Stimulated activated CD4-positive, alpha-beta T cell treated with anti-CD3 and anti-CD28 coated beads, TNF-alpha, amount 100 ng/mL, for 4 hours (primary cell): Measurements from ENCODE around the gene CAMKK2.
"Not testable (repeated sequence)": the region's sequence is repeated elsewhere in the genome, so short reads cannot be mapped to it uniquely, and the experiment has no call there.

Experiments used
- DNase-seq, 3 experiments: peaks; one replicate each; pipeline ENCODE4 v3.0.0-alpha.2; 2020; ENCODE audit warnings: low read depth in 3 of 3

CAMKK2 gene

DNA sequence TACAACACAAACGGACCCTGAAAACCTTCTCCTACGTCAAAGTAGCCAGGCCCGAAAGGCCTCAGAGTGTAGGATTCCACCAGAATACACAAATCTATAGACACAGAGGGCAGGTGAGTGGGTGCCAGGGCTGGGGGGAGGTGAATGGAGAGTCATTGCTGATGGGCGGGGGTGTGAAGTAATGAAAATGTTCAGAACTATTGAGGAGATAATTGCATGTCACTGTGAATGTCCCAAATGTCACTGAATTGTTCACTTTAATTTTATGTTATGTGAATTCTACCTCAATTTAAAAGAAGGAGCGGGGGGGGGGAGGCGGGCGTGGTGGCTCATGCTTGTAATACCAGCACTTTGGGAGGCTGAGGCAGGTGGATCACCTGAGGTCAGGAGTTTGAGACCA lies 50.6 kb downstream of the CAMKK2 start:
- no peak for DNase-seq

DNA sequence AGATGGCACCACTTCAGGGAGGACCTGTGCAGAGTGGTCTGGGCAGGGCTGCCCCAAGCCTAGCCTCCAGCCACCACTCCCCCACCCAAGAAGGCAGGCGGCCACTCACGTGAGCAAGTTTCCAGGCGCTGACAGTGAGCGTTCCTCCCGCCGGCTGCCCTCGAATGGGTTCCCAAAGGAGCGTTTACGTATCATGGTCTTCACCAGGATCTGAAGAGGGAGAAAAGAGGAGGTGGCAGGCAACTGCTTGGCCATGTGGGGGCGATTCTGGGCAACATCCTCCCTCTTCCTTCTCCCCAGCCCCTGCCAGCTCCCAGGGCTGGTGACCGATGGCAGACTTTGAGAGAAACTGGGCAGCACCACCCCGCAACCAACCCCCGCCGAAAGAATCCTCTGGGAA lies 51.5 kb downstream of the CAMKK2 start:
- no peak for DNase-seq

DNA sequence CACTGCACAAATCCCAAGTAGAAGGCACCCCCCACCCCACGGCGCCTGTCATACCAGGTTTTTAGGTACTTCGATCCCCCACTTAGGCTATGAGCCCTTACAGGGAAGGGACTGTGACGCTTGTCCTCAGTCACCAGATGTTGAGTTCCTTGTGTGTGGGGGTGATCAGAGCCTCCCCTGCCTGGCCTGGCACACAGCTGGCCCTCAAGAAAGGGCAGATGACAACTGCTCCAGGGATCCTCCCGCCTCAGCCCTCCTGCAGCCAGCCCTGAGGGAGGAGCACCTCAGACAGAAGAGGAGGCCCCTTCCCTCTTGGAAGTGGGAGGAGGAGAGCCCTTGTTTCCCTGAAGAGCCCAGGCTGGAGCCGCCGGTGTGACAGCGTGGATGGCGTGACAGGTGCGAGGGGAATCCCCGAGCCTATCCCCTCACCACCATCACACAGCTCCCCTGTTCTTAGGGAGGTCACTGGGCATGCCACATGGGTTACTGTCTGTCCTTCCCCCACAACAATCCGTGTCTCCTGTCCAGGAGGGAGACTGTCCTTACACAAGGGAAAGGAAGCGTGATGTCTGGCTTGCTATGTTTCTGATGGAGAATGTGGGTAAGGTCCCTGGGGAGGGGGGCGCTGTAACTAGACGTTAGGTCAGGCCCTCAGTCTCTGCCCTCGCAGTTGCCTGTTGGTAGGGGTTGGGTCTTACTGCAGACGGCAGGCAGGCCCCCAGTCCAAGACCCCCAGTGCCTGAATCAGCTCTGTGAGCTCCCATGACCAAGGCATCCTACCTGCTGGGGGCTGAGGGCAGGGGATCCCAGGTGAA lies 55.1 kb downstream of the CAMKK2 start:
- DNase-seq, result no peak

DNA sequence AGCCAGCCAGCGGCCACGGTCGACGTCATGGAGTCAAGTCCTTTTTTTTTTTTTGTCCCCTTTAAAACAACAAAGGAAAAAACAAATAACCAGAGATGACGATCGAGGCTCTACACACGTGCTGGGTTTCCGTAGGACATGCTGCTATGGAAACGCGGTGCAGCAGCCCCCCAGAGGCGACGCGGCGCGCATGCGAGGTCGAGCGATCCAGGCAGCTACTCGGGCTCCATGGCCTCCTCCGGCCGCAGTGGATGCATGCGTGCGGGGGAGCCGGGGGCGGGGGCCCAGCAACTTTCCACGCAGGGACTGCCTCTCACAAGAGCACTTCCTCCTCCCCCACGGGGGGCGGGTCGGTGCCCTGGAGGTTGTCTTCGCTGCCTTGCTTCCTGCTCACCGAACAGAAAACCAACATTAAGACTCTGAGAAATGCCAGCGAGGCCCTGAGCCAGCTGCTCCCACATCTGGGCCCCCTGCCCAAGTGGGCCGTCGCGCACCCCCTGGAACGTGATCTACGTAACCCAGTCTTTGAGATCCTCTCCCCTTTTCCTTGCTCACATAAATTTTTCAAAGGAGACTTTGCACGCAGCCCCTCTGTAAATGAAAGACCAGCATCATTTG lies 55.9 kb downstream of the CAMKK2 start:
- peak; percentile 58 to 85 (median 83) for DNase-seq

DNA sequence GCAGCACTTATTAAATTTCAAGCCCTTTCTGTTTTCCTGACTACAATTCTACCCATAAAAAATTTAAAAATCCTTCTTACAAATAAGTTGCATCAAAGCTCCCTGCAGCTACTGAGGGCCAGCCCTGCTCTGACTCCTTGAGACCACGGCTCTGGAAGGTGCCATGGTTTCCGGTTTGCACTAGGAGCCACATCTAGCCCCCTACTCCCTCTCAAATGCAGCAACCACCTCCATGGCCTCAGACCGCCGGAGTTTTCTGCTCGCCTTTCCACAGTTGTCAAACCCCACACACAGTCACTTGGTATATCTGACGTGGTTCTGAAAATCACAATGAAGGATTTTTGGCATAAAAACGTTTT lies 56.5 kb downstream of the CAMKK2 start:
- no peak for DNase-seq

DNA sequence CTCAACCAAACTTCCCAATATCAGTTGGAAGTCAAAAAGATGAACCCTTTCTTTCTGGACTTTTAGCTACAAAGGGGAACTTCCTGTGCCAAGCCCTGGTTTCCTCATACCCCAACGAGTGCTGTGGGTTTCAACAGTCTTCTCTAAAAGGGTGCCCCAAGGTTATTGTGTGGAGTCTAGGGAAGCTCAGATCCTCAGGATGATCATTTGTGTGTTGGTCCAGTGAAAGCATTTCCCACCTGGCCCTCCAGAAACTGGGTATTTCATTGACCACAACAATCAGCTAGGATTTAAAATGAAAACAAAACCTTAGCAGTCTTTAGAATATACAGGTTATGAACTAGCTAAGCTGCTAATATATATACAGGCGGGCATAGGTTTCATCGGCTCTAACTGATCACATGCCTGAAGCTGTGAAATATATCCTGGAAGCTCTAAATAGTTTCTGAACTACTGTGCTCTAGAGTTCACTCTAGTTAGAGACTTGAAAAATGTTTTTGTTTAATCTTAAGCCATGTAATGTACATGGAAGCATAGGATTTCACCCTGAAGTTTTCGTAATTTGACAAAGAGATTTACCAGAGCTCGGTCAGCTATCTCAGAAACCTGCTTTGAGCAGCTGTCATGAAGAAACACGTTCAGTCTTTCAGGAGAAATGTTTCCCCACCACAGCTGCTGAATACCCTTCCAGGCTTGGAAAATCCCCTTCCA lies 57.0 kb downstream of the CAMKK2 start:
- DNase-seq, result no peak

DNA sequence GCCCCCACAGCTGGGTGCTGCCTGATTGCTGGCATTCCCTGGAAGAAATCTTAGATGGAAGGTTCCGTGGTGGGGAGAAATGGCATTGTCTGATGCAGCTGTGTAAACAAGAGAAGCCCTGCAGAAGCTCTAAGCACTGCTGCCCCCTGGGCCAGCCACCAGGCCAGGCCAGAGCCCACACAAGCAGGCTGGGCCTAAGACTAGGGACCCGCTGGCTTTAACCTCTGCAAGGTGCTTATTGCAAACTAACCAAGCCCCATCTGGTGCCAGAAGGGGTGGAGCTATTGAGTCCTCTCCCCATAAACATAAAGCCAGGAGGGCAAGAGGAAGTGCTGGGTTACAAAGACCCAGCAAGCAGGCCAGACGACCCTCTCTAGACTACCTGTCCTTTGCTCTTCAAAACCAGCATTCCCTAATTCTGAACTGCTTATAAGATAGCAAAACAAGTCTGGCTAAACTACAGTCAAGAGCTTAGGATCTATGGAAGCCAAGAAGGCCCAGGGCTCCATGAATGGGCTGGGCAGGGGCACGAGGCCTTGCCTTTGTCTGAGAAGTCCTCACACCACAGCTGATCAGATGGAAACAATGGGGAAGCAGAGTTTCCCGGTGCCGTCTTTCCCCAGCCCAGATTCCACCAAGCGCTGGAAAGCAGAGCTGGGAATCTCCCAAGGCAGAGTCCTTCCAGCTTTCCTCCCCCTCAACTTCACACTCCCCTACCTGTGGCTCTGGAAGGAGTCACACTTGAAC lies 57.7 kb downstream of the CAMKK2 start:
- no peak for DNase-seq

DNA sequence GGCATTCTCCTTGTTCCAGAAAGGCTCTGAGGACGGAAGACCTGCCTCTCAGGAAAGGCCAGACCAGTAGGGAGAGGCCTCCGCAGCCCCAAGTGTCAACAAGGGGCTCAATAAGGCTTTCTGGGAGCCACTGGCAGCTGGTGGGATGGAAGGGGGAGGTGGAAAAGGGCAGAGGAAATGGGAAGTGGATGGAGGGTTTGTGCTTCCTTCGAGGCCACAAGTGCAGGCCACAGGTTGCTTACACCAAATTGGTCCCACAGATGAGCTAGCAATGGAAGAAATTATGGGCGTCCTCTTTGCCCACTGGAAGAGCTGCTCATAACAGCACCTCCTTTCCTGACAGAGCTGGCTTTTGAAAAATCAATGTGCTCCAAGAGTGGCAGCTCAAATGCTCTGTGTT lies 58.4 kb downstream of the CAMKK2 start:
- DNase-seq, result no peak

DNA sequence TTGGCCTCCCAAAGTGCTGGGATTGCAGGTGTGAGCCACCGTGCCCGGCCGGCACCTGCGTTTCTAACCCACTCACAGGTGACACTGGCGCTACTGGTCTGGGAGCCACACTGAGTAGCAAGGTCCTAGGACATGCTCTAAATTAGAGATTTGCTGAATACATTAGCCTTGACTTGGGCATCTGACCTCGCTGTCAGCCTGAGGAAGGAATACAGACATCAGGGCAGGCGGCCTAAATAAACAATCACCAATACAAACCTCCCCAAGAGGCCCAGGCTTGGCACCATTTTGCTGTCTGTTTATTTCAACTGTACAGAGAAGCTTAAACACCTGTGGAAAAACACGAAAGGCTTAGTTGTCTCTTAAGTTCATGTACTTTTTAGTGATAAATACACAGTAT lies 59.1 kb downstream of the CAMKK2 start:
- DNase-seq, result no peak

DNA sequence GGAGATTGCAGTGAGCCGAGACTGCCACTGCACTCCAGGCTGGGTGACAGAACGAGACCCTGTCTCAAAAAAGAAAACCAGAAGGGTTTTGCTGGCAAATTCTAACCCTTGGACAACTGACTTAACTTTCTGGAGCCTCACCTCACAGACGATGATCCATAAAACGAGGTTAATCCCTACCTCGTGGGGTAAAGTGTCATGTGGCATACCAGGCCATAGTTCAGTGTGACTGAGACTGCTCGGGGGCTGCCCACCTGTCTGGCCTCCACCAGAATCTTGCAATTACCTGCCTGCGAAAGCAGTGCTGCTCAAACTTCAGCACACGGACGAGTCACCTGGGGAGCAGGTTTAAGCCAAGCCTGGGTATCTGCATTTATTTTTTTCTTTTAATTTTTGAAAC lies 59.7 kb downstream of the CAMKK2 start:
- DNase-seq, result no peak

DNA sequence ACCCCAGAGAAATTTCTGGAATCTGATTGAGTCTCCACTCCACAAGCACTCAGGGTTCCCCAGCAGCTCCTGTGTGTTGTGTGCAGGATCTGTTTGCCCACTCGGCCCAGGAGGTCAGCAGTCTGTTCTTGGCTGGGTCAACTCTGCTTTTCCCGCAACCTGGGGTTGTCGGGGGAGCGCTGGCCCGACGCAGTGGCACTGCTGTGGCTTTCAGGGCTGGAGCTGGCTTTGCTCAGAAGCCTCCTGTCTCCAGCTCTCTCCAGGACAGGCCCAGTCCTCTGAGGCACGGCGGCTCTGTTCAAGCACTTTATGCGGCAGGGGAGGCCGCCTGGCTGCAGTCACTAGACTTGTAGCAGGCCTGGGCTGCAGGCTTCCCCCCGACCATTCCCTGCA lies 62.9 kb downstream of the CAMKK2 start:
- no peak for DNase-seq

DNA sequence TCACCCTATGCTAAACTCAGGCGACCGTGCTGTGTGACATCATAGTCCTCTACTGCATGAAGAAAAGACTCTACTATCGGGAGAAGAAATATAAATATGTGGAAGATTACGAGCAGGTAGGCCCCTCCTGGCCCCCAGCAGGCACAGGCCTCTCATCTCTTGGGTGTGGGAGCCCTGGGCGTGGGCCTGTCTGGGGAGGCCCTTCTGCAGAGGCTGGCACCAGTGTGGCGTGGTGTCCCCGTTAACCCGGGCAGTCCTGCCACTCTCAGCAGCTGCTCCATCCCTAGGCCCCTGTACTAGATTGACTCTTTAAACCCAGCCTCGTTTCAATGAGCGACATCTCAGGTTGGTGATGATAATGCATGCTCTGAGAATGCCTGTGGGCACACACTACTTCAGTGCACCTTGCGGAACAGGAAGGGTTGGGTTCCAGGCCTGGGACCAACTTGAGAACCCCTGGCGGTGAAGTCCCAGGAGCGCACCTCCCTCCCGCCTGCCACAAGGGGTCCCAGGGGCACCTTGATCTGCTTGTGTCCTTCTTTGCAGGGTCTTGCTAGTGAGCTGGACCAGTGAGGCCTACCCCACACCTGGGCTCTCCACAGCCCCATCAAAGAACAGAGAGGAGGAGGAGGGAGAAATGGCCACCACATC lies 63.4 kb downstream of the CAMKK2 start:
- no peak for DNase-seq

DNA sequence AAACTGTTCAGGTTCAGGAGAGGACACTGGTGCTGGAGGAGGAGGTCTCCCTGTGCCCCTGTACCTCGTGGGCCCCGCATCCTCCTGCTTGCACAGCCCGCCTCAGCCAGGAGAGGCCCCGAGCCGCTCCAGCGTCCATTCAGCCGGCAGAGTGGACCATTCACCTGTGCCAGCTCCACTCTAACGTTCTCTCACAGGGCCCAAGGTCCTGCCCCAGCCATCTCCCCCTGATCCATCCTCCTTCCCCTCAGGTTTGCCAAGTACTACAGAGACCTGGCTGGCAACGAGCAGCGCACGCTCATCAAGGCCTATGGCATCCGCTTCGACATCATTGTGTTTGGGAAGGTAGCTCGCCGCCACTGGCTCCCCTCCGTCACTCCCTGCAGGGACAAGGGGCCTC lies 64.3 kb downstream of the CAMKK2 start:
- DNase-seq, result no peak

DNA sequence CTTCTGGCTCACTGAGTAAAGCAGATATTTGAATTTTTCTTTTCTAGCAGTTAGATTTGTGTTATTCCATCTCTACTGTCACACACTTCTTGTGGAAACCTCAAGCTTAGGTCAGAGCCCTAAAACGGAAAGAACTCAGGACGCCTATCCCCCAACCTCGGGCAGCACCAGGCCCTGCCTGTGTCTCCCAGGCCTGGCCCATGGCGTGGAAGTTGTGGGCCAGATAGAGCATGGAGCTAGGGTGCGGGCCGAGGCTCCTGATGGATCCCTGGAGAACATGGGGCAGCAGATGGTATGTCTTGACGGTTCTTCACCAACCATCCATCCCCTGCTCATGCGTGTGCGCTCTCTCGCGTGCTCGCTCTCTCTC lies 66.0 kb downstream of the CAMKK2 start:
- no peak for DNase-seq

DNA sequence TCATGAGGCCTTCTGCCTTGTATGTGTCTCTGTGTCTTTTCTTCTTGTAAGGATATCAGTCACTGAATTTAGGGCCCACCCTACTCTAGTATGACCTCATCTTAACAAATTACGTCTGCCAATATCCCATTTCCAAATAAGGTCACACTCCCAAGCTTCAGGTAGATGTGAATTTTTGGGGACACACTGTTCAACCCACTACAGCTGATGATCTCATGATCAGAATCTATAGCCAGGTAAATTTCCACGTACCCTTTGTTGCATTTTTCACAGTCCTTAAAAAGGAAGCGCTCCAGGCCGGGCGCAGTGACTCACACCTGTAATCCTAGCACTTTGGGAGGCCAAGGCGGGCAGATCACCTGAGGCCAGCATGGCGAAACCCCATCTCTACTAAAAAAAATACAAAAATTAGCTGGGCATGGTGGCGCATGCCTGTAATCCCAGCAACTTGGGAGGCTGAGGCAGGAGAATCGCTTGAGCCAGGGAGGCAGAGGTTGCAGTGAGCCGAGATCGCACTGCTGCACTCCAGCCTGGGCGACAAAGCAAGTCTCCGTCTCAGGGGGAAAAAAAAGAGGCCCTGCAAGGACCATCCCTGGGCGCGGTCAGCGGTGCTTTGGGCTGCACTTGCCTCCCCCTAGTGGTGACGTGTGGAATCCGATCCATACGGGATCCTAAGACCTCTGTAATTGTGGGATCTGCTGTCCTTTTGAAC lies 66.5 kb downstream of the CAMKK2 start:
- peak in 1 of 3 experiments; percentile 30 for DNase-seq

DNA sequence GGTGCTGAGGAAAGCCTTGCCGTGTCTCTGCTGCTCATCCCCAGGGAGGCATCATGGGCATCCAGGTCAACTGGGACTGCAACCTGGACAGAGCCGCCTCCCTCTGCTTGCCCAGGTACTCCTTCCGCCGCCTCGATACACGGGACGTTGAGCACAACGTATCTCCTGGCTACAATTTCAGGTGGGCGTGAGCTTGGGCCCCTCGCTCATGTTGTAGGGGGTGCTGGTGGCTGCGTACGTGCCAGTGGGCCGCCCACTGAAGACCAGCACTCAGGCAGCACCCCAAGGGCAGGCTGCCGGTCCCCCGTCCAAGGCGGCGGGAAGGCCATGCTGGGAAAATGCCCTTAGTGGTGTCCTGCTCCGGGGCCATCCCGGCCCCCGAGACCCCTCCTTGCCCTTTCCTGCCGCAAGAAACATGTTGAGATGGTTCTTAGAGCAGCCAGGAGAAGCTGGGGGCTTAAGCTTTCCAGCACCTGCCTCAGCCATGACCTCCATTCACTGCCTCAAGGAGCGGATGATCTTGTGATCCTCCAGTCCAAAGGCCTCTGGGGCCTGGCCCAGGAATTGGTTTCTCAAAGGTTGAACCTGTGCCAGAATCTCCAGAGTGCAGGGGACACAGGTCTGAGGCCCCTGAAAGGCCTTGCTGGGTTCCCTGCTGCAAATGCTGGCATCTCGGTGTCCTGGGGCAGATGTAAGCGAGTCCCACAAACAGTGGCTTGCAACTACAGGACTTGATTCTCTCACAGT lies 67.4 kb downstream of the CAMKK2 start:
- no peak for DNase-seq

DNA sequence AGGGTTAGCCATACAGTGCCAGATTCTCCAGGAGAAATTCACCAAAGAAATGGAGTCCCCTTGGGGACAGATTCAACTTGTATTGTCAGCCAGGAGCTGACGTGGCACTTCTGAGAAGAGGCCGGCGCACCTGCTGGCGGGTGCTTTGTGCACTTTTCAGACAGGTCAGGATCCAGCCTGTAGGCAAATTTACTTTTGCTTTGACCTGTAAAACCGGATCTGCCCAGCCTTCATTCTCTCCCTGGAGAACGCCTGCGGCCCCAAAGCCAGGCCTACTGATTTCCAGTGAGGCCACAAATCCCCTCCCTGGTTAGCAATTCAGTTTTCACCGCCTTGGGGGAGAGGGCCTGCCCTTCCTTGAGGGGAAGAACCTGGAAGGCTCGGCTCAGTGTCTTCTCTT lies 69.2 kb downstream of the CAMKK2 start:
- no peak for DNase-seq

DNA sequence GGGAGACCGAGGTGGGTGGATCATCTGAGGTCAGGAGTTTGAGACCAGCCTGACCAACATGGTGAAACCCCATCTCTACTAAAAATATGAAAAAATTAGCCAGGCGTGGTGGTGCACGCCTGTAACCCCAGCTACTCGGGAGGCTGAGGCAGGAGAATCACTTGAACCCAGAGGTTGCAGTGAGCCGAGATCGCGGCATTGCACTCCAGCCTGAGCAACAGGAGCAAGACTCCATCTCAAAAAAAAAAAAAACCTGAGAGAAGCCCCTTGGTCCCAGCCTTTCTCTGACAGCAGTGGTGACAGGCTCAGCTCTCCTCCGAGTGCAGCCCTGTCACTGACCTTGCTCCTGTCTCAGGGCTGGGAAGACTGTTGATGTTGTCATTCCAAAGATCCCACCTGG lies 69.6 kb downstream of the CAMKK2 start:
- not testable (repeated sequence) for DNase-seq

DNA sequence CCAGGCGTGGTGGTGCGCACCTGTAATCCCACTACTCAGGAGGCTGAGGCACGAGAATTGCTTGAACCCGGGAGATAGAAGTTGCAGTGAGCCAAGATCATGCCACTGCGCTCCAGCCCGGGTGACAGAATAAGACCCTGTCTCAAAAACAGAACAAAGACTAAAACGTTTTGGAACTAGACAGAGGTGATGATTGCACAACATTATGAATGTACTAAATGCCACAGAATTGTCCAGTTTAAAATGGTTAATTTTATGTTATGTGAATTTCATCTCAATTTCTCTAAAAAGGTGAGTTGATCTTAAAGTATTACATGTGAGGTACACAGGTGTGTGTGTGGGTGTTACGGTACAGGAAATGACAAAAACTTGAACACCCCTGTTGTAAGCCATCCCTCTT lies 70.1 kb downstream of the CAMKK2 start:
- DNase-seq, result no peak

DNA sequence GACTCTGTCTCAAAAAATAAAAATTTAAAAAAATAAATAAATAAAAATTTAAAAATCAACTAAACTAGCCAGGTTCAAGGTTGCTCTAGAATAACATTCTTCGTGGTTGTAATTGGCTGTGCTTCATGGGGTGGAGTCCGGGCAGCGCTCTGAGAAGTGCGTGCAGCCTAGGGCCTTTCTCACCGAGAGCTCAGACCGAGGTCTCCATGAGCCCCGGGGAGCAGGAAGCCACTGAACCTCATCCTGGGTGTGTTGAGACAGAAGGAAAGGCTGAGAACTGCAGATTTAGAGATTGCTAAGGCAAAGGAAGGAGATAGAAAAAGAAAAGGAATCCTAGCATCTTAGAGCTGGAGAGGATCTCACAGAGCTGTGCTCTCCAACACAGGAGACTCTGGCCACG lies 71.9 kb downstream of the CAMKK2 start:
- no peak for DNase-seq
